HG03457 (cell line): Measurements from ENCODE around the gene MRPS24.
"Not testable (repeated sequence)": the region's sequence is repeated elsewhere in the genome, so short reads cannot be mapped to it uniquely, and the experiment has no call there.

ENCODE experiments used
- ATAC-seq: cut with Tn5 transposase; IDR thresholded peaks from one replicate; pipeline ENCODE4 v1.9.1; 2021; ENCODE audit warnings: moderate number of reproducible peaks; ENCODE audit not compliant: unreplicated experiment

MRPS24 gene

DNA sequence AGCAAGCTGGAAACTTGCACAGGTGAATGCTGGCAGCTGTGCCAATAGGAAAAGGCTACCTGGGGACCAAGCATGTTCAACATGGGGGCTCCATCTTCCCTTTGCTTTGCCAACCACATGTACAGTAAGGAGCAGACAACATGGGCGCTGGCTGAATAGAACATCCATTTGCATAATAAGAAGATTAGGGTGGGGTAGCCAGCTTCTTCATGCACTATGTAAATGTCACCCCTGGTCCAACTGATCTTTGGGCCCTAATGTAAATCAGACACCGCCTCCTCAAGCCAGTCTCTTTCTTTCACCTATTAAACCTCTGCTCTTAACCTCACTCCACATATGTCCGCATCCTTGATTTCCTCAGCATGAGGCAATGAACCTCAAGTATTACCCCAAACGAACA lies 26.0 kb downstream of the MRPS24 start:
- no peak for ATAC-seq

DNA sequence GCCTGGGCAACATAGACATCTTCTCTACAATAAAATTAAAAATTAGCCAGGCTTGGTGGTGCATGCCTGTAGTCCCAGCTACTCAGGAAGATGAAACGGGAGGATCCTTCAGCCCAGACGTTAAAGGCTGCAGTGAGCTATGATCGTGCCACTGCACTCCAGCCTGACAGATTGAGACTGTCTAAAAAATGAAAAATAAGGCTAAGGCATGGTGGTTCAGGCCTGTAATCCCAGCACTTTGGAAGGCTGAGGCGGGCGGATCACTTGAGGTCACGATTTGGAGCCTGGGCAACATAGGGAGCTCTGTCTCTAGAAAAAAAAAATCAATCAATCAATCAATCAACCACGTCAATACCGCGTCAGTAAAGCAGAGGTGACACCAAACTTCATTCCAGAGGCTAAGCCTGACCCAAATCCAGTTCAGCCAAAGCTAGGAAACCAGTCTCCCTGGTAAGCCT lies 31.1 kb downstream of the MRPS24 start:
- no peak for ATAC-seq

DNA sequence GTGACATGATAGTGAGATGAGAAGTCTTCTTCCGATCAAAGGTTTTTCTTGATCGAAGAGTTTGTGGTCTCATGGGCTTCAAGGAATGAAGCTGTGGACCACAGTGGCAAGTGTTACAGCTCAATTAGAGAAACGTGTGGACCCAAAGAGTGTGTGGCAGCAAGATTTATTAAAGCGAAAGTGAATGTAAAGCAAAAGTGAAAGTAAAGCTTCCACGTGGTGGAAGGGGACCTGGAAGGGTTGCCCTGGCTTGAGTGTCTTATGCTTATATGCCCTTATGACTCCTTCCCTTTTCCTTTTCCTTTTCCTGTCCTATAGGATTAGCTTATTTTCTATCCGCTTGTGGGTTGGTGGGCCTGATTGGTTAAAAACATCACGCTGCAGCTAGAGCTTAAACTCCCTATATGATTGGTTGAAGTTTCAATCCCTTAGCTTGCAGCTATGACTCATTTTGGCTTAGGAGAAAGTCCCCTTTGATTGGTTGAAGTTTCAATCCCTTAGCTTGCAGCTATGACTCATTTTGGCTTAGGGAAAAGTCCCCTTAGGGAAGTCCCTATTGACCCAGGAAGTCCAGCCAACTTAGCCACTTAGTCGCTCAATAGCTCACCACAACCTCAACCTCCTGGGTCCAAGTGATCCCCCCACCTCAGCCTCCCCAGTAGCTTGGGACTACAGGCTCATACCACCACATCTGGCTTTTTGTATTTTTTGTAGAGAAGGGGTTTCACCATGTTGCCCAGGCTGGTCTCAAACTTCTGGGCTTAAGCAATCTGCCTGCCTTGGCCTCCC lies 34.7 kb downstream of the MRPS24 start:
- ATAC-seq: no peak

DNA sequence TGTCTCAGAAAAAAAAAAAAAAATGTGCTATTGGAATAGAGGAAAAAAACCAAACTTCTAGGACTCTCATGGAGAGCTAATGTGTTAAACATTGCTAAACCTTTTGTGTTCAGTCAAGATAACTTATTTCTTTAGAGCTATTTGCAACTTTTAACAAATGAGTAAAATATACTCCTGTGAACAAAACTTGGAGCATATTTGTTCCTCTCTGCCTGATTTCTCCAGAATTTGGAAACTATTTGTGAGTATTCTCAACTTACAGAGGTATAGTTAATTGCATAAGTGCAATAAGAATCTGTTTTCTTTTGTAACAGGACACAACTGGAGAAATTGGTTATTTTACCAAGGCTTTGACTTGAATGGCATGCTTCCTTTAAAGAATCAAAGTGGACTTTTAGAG lies 38.4 kb downstream of the MRPS24 start:
- ATAC-seq: not testable (repeated sequence)

DNA sequence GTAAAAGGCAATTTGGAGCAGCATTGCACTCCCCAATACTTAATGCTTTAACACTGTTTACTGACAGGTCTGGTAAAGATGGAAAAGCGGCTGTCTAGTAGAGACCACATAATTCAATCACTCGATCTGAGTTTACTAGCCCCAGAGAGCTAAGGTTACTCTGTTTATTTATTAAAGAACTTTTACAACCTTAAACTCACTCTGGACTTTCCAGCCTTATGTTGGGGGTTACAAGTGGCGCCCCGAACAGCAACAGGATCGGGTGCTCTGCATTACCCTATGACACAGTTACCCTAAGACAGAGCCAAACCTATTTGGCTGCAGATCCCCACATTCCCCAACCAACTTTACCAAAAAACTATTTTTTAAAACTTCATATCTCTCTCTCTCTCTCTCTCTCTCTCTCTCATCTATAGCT lies 43.9 kb downstream of the MRPS24 start:
- no peak for ATAC-seq

DNA sequence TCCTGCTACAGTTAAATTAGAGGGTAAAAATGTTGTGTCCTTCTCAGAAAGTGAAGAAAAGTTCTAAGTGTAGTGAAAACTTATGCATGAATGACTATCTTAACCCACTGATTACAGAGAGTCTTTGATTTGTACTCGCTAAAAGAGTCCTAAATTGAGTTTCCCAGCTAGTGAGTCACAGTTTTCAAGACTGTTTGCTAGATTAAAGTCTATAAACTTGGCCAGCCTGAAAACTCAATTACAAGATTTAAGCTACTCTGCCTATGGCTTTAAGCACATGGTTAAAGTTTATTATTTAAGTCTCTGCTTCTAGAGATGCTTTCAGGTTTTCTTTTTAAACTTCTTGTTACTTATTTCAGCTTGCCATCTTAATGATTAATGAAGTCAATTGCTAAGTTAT lies 44.4 kb downstream of the MRPS24 start:
- ATAC-seq: no peak

DNA sequence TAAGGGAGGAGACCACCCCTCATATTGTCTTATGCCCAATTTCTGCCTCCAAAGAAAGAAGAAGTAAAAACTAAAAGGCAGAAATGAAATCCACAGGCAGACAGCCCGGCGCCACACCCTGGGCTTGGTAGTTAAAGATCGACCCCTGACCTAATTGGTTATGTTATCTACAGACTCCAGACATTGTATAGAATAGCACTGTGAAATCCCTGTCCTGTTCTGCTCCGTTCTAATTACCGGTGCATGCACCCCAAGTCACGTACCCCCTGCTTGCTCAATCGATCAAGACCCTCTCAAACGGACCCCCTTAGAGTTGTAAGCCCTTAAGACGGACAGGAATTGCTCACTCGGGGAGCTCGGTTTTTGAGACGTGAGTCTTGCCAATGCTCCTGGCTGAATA lies 44.8 kb downstream of the MRPS24 start:
- not testable (repeated sequence) for ATAC-seq

DNA sequence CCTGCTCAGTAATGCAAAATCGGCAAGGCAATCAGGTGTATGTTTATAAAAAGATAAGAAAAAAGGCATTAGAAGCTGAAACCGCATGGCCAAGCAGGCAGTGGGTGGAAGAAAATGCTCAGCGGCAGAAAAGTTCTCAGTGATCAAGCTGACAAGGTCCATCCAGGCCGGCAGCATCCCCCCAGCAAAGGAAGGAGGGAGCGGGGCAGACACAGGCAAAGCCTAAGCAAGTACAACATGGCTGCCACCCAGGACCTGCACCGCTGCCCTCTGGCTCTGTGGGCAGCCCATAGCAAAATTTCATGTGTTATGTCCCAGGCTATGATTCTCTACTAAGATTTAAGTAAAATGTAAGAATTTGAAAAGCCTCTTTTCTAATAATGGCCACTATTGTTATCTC lies 45.4 kb downstream of the MRPS24 start:
- no peak for ATAC-seq

DNA sequence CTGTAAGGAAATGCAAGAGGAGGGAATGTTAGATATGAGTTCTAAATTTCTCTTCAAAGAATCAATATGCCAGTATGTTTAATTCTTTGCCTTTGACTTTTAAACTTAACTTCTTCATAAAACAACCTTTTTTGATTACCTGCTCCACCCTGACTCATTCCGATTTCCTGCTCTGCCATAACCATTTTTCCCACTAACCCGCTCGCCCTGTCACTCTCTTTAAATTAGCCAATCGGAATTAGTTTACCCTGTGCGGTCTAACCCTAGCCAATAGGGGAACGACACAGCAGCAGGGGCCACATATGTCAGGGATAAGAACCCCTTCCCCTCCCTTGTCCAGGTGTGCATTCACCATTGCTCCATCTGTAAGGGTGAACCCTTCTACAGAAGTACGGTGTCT lies 45.9 kb downstream of the MRPS24 start:
- ATAC-seq: not testable (repeated sequence)
